BLaER1 treated with 17β-estradiol and CSF1 and Interleukin-3, amounts not matched to agents 10 nM and 100 nM (cell line): Measurements from ENCODE around the gene HPS1.

Experiments
- H3K27ac ChIP-seq, 11 experiments: shearing (Covaris generic); formaldehyde crosslinking; 2 replicates each; pipeline ENCODE4 v1.8.1; 2022
- H3K27me3 ChIP-seq, 11 experiments: shearing (Covaris generic); formaldehyde crosslinking; 2 replicates each; pipeline ENCODE4 v1.8.1; 2022
- H3K36me3 ChIP-seq, 11 experiments: shearing (Covaris generic); formaldehyde crosslinking; 2 replicates each; pipeline ENCODE4 v1.8.1; 2022
- H3K4me1 ChIP-seq, 10 experiments: shearing (Covaris generic); formaldehyde crosslinking; 2 replicates each; pipeline ENCODE4 v1.8.1; 2022
- H3K4me2 ChIP-seq, 11 experiments: shearing (Covaris generic); formaldehyde crosslinking; 2 replicates each; pipeline ENCODE4 v1.8.1; 2022
- H3K4me3 ChIP-seq, 10 experiments: shearing (Covaris generic); formaldehyde crosslinking; 2 replicates each; pipeline ENCODE4 v1.8.1; 2022
- H3K9ac ChIP-seq, 11 experiments: shearing (Covaris generic); formaldehyde crosslinking; 2 replicates each; pipeline ENCODE4 v1.8.1; 2022
- H3K9me3 ChIP-seq, 11 experiments: shearing (Covaris generic); formaldehyde crosslinking; replicated peaks in 1 of 11; 2 replicates each; pipeline ENCODE4 v1.8.1; 2022
- H4K20me1 ChIP-seq, 11 experiments: shearing (Covaris generic); formaldehyde crosslinking; 2 replicates each; pipeline ENCODE4 v1.8.1; 2022
- Cebpa-rat ChIP-seq, 11 experiments: shearing (Covaris generic); IDR thresholded peaks; 2 replicates each; pipeline ENCODE4 v1.8.1; 2022

HPS1 gene

GRCh38 chr10:98445200-98445812, 1.4 kb downstream of the HPS1 start:
- H3K4me3 ChIP-seq = peak overlapping the region; percentile 68 to 87 (median 76)
- peak overlapping the region in 8 of 11 experiments; percentile 18 to 97 (median 90); a peak in 12 of 22 replicates for H3K27ac ChIP-seq
- H3K9ac ChIP-seq = peak overlapping the region; percentile 87 to 97 (median 92); a peak in 19 of 22 replicates
- peaks cover 18 to 56% (median 45%) of the 10 kb centered on the region in 11 experiments; a peak in 19 of 22 replicates for H4K20me1 ChIP-seq
- H3K27me3 ChIP-seq = no peaks in the 10 kb centered on the region
- peak overlapping the region; percentile 83 to 96 (median 92) for H3K4me2 ChIP-seq
- TF ChIP-seq Cebpa-rat (IDR thresholded peaks at IDR 0.05) = no peak
- H3K9me3 ChIP-seq = peaks cover 0 to 8% (median 0%) of the 10 kb centered on the region in 11 experiments; a peak in 2 of 22 replicates
- H3K4me1 ChIP-seq = peaks cover 28 to 77% (median 44%) of the 10 kb centered on the region in 10 experiments
- peaks cover 43 to 53% (median 50%) of the 10 kb centered on the region in 11 experiments for H3K36me3 ChIP-seq

DNA sequence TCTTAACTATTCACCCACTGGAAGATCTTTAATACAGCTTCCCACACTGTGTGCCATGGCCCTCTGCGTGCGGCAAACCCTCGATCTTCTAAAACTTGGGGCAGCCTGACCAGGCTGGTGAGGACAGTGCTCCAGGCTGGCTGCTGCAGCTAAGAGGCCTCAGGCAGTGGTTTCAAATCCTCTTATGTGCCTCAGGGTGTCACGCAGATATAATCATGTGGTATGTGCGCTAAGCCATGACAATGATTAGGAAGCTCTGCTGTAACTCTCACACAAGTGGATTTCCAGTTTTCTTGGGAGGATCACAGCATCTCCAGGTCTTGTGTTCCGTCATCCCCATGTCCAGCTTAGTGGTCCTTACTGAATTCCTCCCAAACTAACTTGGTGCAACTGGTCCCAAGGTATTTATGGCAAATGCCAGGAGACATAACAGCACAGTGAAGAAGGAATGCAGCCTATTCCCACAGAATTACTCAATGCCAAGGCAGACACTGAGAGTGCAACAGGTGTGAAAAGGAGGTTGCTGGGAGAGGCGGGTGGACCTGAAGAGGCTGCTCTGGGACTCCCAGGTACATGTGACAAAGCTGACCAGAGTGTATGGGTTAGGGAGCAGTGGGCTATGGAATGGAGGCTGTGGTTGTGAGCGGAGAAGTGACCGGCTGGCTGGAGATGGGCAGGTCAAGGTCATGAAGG, 2.3 kb downstream of the HPS1 start:
- Histone ChIP-seq H3K27ac (peak overlapping the region in 6 of 11 experiments; percentile 7 to 95 (median 24); a peak in 6 of 22 replicates), H3K4me1 (peaks cover 28 to 81% (median 44%) of the 10 kb centered on the region in 10 experiments), H3K9ac (peak overlapping the region in 7 of 11 experiments; percentile 9 to 97 (median 93); a peak in 7 of 22 replicates), H3K9me3 (peaks cover 0 to 16% (median 4%) of the 10 kb centered on the region in 11 experiments; a peak in 9 of 22 replicates), H3K4me3 (peak overlapping the region in 6 of 10 experiments; percentile 10 to 87 (median 80); a peak in 6 of 20 replicates), H3K4me2 (peak overlapping the region; percentile 83 to 96 (median 92)), H3K36me3 (peaks cover 51 to 61% (median 58%) of the 10 kb centered on the region in 11 experiments), H3K27me3 (no peaks in the 10 kb centered on the region), H4K20me1 (peaks cover 18 to 63% (median 45%) of the 10 kb centered on the region in 11 experiments; a peak in 19 of 22 replicates)
- TF ChIP-seq Cebpa-rat (IDR thresholded peaks at IDR 0.05) = no peak

- H3K9me3 ChIP-seq = peaks cover 11 to 39% (median 21%) of the 10 kb centered on the region in 11 experiments
- no peak overlapping the region for H3K9ac ChIP-seq
- no peak for TF ChIP-seq Cebpa-rat (IDR thresholded peaks at IDR 0.05)
- peaks cover 0 to 54% (median 10%) of the 10 kb centered on the region in 10 experiments; a peak in 13 of 20 replicates for H3K4me1 ChIP-seq
- peaks cover 0 to 95% (median 30%) of the 10 kb centered on the region in 11 experiments; a peak in 19 of 22 replicates for H4K20me1 ChIP-seq
- H3K4me3 ChIP-seq = no peak overlapping the region
- H3K36me3 ChIP-seq = peaks cover 92 to 100% (median 97%) of the 10 kb centered on the region in 11 experiments
- no peak overlapping the region for H3K27ac ChIP-seq
- peak overlapping the region in 1 of 11 experiments; percentile 5; a peak in 1 of 22 replicates for H3K4me2 ChIP-seq
- H3K27me3 ChIP-seq = no peaks in the 10 kb centered on the region
These were observed 8.0 kb downstream of the HPS1 start for GRCh38 chr10:98438715-98439114.

GRCh38 chr10:98436704-98437103, 10.0 kb downstream of the HPS1 start:
- TF ChIP-seq Cebpa-rat (IDR thresholded peaks at IDR 0.05) = no peak
- Histone ChIP-seq H3K27me3 (no peaks in the 10 kb centered on the region), H3K4me1 (peaks cover 0 to 33% (median 0%) of the 10 kb centered on the region in 10 experiments; a peak in 6 of 20 replicates), H3K36me3 (peaks cover 92 to 100% (median 97%) of the 10 kb centered on the region in 11 experiments), H3K4me2 (no peak overlapping the region), H3K9me3 (peaks cover 30 to 47% (median 40%) of the 10 kb centered on the region in 11 experiments), H3K9ac (no peak overlapping the region), H3K27ac (no peak overlapping the region), H4K20me1 (peaks cover 0 to 83% (median 11%) of the 10 kb centered on the region in 11 experiments; a peak in 11 of 22 replicates), H3K4me3 (no peak overlapping the region)

GRCh38 chr10:98435178-98435577, 11.6 kb downstream of the HPS1 start:
- Histone ChIP-seq H3K27ac (no peak overlapping the region), H3K9ac (no peak overlapping the region), H3K36me3 (peaks cover 95 to 100% (median 98%) of the 10 kb centered on the region in 11 experiments), H3K9me3 (peaks cover 30 to 45% (median 38%) of the 10 kb centered on the region in 11 experiments), H3K4me2 (no peak overlapping the region), H3K4me1 (peaks cover 0 to 21% (median 0%) of the 10 kb centered on the region in 10 experiments; a peak in 4 of 20 replicates), H4K20me1 (peaks cover 0 to 83% (median 17%) of the 10 kb centered on the region in 11 experiments; a peak in 12 of 22 replicates), H3K4me3 (no peak overlapping the region), H3K27me3 (no peaks in the 10 kb centered on the region)
- TF ChIP-seq Cebpa-rat (IDR thresholded peaks at IDR 0.05) = no peak

GRCh38 chr10:98433881-98434732, 12.6 kb downstream of the HPS1 start:
- peaks cover 95 to 100% (median 99%) of the 10 kb centered on the region in 11 experiments for H3K36me3 ChIP-seq
- H4K20me1 ChIP-seq = peaks cover 0 to 83% (median 21%) of the 10 kb centered on the region in 11 experiments; a peak in 12 of 22 replicates
- TF ChIP-seq Cebpa-rat (IDR thresholded peaks at IDR 0.05) = no peak
- peaks cover 0 to 14% (median 0%) of the 10 kb centered on the region in 10 experiments; a peak in 3 of 20 replicates for H3K4me1 ChIP-seq
- H3K9ac ChIP-seq = no peak overlapping the region
- no peak overlapping the region for H3K4me3 ChIP-seq
- H3K4me2 ChIP-seq = no peak overlapping the region
- H3K27ac ChIP-seq = no peak overlapping the region
- peaks cover 29 to 40% (median 36%) of the 10 kb centered on the region in 11 experiments for H3K9me3 ChIP-seq
- no peaks in the 10 kb centered on the region for H3K27me3 ChIP-seq

DNA sequence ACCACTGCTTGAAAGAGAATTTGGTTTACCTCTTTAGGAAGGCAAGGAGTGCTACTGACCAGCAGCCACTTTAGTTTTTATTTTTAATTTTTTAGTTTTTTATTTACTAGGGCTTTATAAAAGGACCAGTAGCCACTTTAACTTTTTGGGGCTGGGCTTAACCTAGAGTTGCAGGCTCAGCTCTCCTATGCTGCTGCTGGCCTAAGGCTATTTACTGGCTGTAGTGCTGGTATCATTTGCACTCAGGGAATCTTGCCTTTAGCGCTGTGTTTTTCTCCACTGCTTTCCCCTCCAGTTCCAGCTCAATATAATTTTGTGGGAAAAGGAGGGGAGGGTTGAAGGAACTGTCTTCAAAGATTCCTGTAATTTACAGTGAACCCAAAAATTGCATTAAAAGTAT, 13.4 kb downstream of the HPS1 start:
- Histone ChIP-seq H3K4me1 (peaks cover 0 to 6% (median 0%) of the 10 kb centered on the region in 10 experiments; a peak in 1 of 20 replicates), H3K9ac (no peak overlapping the region), H3K4me2 (no peak overlapping the region), H3K4me3 (no peak overlapping the region), H3K36me3 (peaks cover 94 to 100% (median 99%) of the 10 kb centered on the region in 11 experiments), H4K20me1 (peaks cover 0 to 77% (median 17%) of the 10 kb centered on the region in 11 experiments; a peak in 12 of 22 replicates), H3K27me3 (no peaks in the 10 kb centered on the region), H3K9me3 (peaks cover 29 to 40% (median 35%) of the 10 kb centered on the region in 11 experiments), H3K27ac (no peak overlapping the region)
- no peak for TF ChIP-seq Cebpa-rat (IDR thresholded peaks at IDR 0.05)

GRCh38 chr10:98432330-98432729, 14.4 kb downstream of the HPS1 start:
- 0 out of 20 replicates have a peak, but pooled peaks cover 0 to 4% (median 0%) of the 10 kb centered on the region in 10 experiments for H3K4me1 ChIP-seq
- no peaks in the 10 kb centered on the region for H3K27me3 ChIP-seq
- no peak for TF ChIP-seq Cebpa-rat (IDR thresholded peaks at IDR 0.05)
- H3K9me3 ChIP-seq = peaks cover 29 to 40% (median 35%) of the 10 kb centered on the region in 11 experiments
- no peak overlapping the region for H3K4me3 ChIP-seq
- no peak overlapping the region for H3K27ac ChIP-seq
- H3K4me2 ChIP-seq = no peak overlapping the region
- H4K20me1 ChIP-seq = peaks cover 0 to 74% (median 17%) of the 10 kb centered on the region in 11 experiments; a peak in 13 of 22 replicates
- H3K9ac ChIP-seq = no peak overlapping the region
- H3K36me3 ChIP-seq = peaks cover 94 to 100% (median 99%) of the 10 kb centered on the region in 11 experiments
